GM19328 (cell line): ENCODE measurements around the gene RNF168.
A peak's percentile ranks its signal among the peaks of the same experiment; 100 is the strongest.
"Not testable (repeated sequence)": the region's sequence is repeated elsewhere in the genome, so short reads cannot be mapped to it uniquely, and the experiment has no call there.

Experiments
- ATAC-seq: cut with Tn5 transposase; IDR thresholded peaks from one replicate; pipeline ENCODE4 v1.9.1; 2021; ENCODE audit warnings: mild to moderate bottlenecking, moderate library complexity; ENCODE audit not compliant: unreplicated experiment

Gene RNF168

GRCh38 chr3:196514913-196515621 is 11.5 kb upstream of the RNF168 start, which contains the start of gene SMCO1:
Gene SMCO1 (minus strand): TSS chr3:196515346. CDS start chr3:196515209, 137 bp downstream.
- ATAC-seq = no peak

GRCh38 chr3:196514350-196514716 is 10.8 kb upstream of the RNF168 start:
- ATAC-seq = no peak

GRCh38 chr3:196513697-196514349 is 10.3 kb upstream of the RNF168 start:
- ATAC-seq = no peak

- not testable (repeated sequence) for ATAC-seq
Measured at GRCh38 chr3:196511646-196512425, 8.3 kb upstream of the RNF168 start.

GRCh38 chr3:196511108-196511507 is 7.5 kb upstream of the RNF168 start:
- ATAC-seq = not testable (repeated sequence)

- no peak for ATAC-seq
Measured at GRCh38 chr3:196506687-196507086, 3.1 kb upstream of the RNF168 start.

- no peak for ATAC-seq
Measured at GRCh38 chr3:196504556-196504955, 988 bp upstream of the RNF168 start.

- not testable (repeated sequence) for ATAC-seq
Measured at GRCh38 chr3:196504077-196504398, 470 bp upstream of the RNF168 start.

- ATAC-seq = peak; percentile 4
Measured at GRCh38 chr3:196502775-196503195, 783 bp downstream of the RNF168 start.

GRCh38 chr3:196501316-196502044 is 2.1 kb downstream of the RNF168 start:
- no peak for ATAC-seq

GRCh38 chr3:196499807-196500524 is 3.6 kb downstream of the RNF168 start:
- no peak for ATAC-seq

GRCh38 chr3:196499061-196499460 is 4.5 kb downstream of the RNF168 start:
- no peak for ATAC-seq

GRCh38 chr3:196498297-196498696 is 5.3 kb downstream of the RNF168 start:
- no peak for ATAC-seq

- no peak for ATAC-seq
Measured at GRCh38 chr3:196496183-196496582, 7.4 kb downstream of the RNF168 start.

GRCh38 chr3:196493292-196493691 is 10.3 kb downstream of the RNF168 start:
- no peak for ATAC-seq

GRCh38 chr3:196492080-196492479 is 11.5 kb downstream of the RNF168 start:
- ATAC-seq = no peak

GRCh38 chr3:196489747-196490146 is 13.8 kb downstream of the RNF168 start:
- no peak for ATAC-seq

- ATAC-seq = no peak
Measured at GRCh38 chr3:196486263-196486662, 17.3 kb downstream of the RNF168 start.

GRCh38 chr3:196477678-196478077 is 25.9 kb downstream of the RNF168 start:
- no peak for ATAC-seq

GRCh38 chr3:196472286-196472685 is 31.3 kb downstream of the RNF168 start:
- ATAC-seq = no peak
